ENCODE data around the gene PLEKHG2. TPM values are rescaled to one million over a fixed set of nuclear protein-coding genes. Genes with fewer than 3 reads are reported as not detected.

Gene PLEKHG2
- total and polyA plus RNA-seq, 2 experiments from 2014 or later, result 25.3 to 34.0 TPM

GRCh38 chr19:39428283-39429112, 16.0 kb downstream of the PLEKHG2 start:
- no peak overlapping the region for H2AFZ ChIP-seq

GRCh38 chr19:39430675-39431593, 18.5 kb downstream of the PLEKHG2 start:
- 68% methylated on average over 25 of the region's 25 CpGs for WGBS (ENCODE audit: low lambda C conversion rate, missing lambda C conversion rate)
- H3K4me3 ChIP-seq, result no peak overlapping the region
- no peak for TF ChIP-seq EZH2 (IDR thresholded peaks at IDR 0.05; ENCODE audit: borderline replicate concordance)
- H3K27ac ChIP-seq, result peak overlapping the region; percentile 92
- H3K4me2 ChIP-seq, result no peak overlapping the region
- H4K20me1 ChIP-seq (ENCODE audit: insufficient read depth, poor library complexity, severe bottlenecking), result peaks cover 18% of the 10 kb centered on the region
- no peaks in the 10 kb centered on the region for H3K9me3 ChIP-seq (ENCODE audit: low read depth)
- H3K4me1 ChIP-seq (ENCODE audit: insufficient read depth), result peaks cover 32% of the 10 kb centered on the region
- no peaks in the 10 kb centered on the region for H3K27me3 ChIP-seq
- H2AFZ ChIP-seq, result no peak overlapping the region
- DNase-seq (ENCODE audit: low spot score), result peak; percentile 66
- H3K79me2 ChIP-seq, result peaks cover 27% of the 10 kb centered on the region
- no peaks in the 10 kb centered on the region for H3K9me2 ChIP-seq (replicated peaks; ENCODE audit: insufficient read depth)
- H3K36me3 ChIP-seq (replicated peaks; ENCODE audit: insufficient read depth, low read depth), result peaks cover 5% of the 10 kb centered on the region

More at GRCh38 chr19:39428283-39429112, 16.0 kb downstream of the PLEKHG2 start:
- 21% methylated on average over 22 of the region's 23 CpGs for WGBS (ENCODE audit: low lambda C conversion rate, missing lambda C conversion rate)
- TF ChIP-seq CTCF (IDR thresholded peaks at IDR 0.05; ENCODE audit: poor library complexity), result no peak
- TF ChIP-seq EZH2 (IDR thresholded peaks at IDR 0.05; ENCODE audit: borderline replicate concordance), result no peak
- no peak for TF ChIP-seq EZH2phosphoT487 (IDR thresholded peaks at IDR 0.05; ENCODE audit: low read depth, severe bottlenecking, unreplicated experiment)
- Histone ChIP-seq H3K4me3 (no peak overlapping the region), H3K9me3 (ENCODE audit: low read depth) (no peaks in the 10 kb centered on the region), H3K36me3 (replicated peaks; ENCODE audit: insufficient read depth, low read depth) (no peaks in the 10 kb centered on the region), H3K27me3 (no peaks in the 10 kb centered on the region), H3K79me2 (peaks cover 6% of the 10 kb centered on the region), H3K4me1 (ENCODE audit: insufficient read depth) (peaks cover 20% of the 10 kb centered on the region), H3K4me2 (peak overlapping the region; percentile 61), H4K20me1 (ENCODE audit: insufficient read depth, poor library complexity, severe bottlenecking) (no peaks in the 10 kb centered on the region), H3K27ac (peak overlapping the region; percentile 90), H3K9me2 (replicated peaks; ENCODE audit: insufficient read depth) (no peaks in the 10 kb centered on the region)
- DNase-seq (ENCODE audit: low spot score), result peak; percentile 86

- Histone ChIP-seq H2AFZ (no peak overlapping the region), H3K79me2 (peaks cover 29% of the 10 kb centered on the region), H3K4me1 (ENCODE audit: insufficient read depth) (peaks cover 34% of the 10 kb centered on the region), H3K4me2 (no peak overlapping the region), H3K27me3 (no peaks in the 10 kb centered on the region), H3K36me3 (replicated peaks; ENCODE audit: insufficient read depth, low read depth) (peaks cover 5% of the 10 kb centered on the region), H3K27ac (no peak overlapping the region), H3K9me2 (replicated peaks; ENCODE audit: insufficient read depth) (no peaks in the 10 kb centered on the region), H3K4me3 (no peak overlapping the region), H4K20me1 (ENCODE audit: insufficient read depth, poor library complexity, severe bottlenecking) (peaks cover 18% of the 10 kb centered on the region), H3K9me3 (ENCODE audit: low read depth) (no peaks in the 10 kb centered on the region)
- TF ChIP-seq EZH2phosphoT487 (IDR thresholded peaks at IDR 0.05; ENCODE audit: low read depth, severe bottlenecking, unreplicated experiment) (no peak), EZH2 (IDR thresholded peaks at IDR 0.05; ENCODE audit: borderline replicate concordance) (no peak), CTCF (IDR thresholded peaks at IDR 0.05; ENCODE audit: poor library complexity) (no peak)
- no peak for DNase-seq (ENCODE audit: low spot score)
- WGBS (ENCODE audit: low lambda C conversion rate, missing lambda C conversion rate), result 94% methylated on average over 8 of the region's 8 CpGs
Measured at GRCh38 chr19:39432677-39433025, 20.2 kb downstream of the PLEKHG2 start.
